Colonic mucosa (tissue), 4 donors: ENCODE data around the gene UBL3. TPM values are rescaled to one million over a fixed set of nuclear protein-coding genes. Genes with fewer than 3 reads are reported as not detected.

Experiments used
- DNase-seq: peaks from one replicate; pipeline ENCODE4 v3.0.0-alpha.2; 2020
- H3K27ac ChIP-seq: fragments of 200-600 bp; one replicate; pipeline ENCODE4 v1.8.0; 2021
- H3K27me3 ChIP-seq: fragments of 200-600 bp; one replicate; pipeline ENCODE4 v1.8.0; 2021
- H3K36me3 ChIP-seq: fragments of 200-600 bp; one replicate; pipeline ENCODE4 v1.8.0; 2021
- H3K4me1 ChIP-seq: fragments of 200-600 bp; one replicate; pipeline ENCODE4 v1.8.0; 2021; ENCODE audit warnings: mild to moderate bottlenecking
- H3K4me3 ChIP-seq: fragments of 200-600 bp; one replicate; pipeline ENCODE4 v1.8.0; 2021
- H3K9ac ChIP-seq, 2 donors: one replicate each; pipeline ENCODE4 v1.7.0; 2013; ENCODE audit warnings: control low read depth in 2 of 2, low read depth in 2 of 2, low read length in 2 of 2
- H3K9me3 ChIP-seq: fragments of 200-600 bp; one replicate; pipeline ENCODE4 v1.8.0; 2021
- CTCF ChIP-seq: fragments of 200-600 bp; IDR thresholded peaks from one replicate; pipeline ENCODE4 v1.8.0; 2022; ENCODE audit warnings: antibody characterized with exemption, mild to moderate bottlenecking
- intact Hi-C: fragments of 100-400 bp; cut with DNase I; formaldehyde crosslinking; loops from one replicate; pipeline ENCODE4 v1.14.1; 2022
- total RNA-seq, 2 donors: library from RNA; stranded (reverse); fragmentation: NEBNext Ultra II Directional in 1 of 2; extraction: Animal tissue kit (Norgen Biotek cat#: 25700) in 1 of 2; gene quantifications; one replicate each; pipeline ENCODE4 v1.2.1, GENCODE V29; 2021
- donor health status: healthy.
- donor health status: DM: no; HTN: no; CAD: no.
- donor health status: DM: no; HTN: no; CAD: no.

The UBL3 gene
- total RNA-seq, 2 donors from 2014 or later, result 30.0 to 50.3 TPM

- intact Hi-C loops, result no loop called here
- no peak overlapping the region for H3K4me3 ChIP-seq
- H3K27me3 ChIP-seq, result no peaks in the 10 kb centered on the region
- H3K9ac ChIP-seq, result no peak overlapping the region
- H3K9me3 ChIP-seq, result no peaks in the 10 kb centered on the region
- TF ChIP-seq CTCF, result no peak
- H3K4me1 ChIP-seq, result no peaks in the 10 kb centered on the region
- H3K36me3 ChIP-seq, result no peaks in the 10 kb centered on the region
- H3K27ac ChIP-seq, result no peak overlapping the region
- DNase-seq, result no peak
These were observed 20.4 kb downstream of the UBL3 start for GRCh38 chr13:29830000-29830399.

- intact Hi-C loops, result no loop called here
These were observed 31.3 kb downstream of the UBL3 start for GRCh38 chr13:29819143-29819542.

GRCh38 chr13:29817604-29818378 is 32.6 kb downstream of the UBL3 start:
- H3K27ac ChIP-seq, result no peak overlapping the region
- no peaks in the 10 kb centered on the region for H3K36me3 ChIP-seq
- H3K9ac ChIP-seq, result no peak overlapping the region
- DNase-seq, result no peak
- no peaks in the 10 kb centered on the region for H3K9me3 ChIP-seq
- TF ChIP-seq CTCF, result no peak
- intact Hi-C loops, result no loop called here
- H3K27me3 ChIP-seq, result no peaks in the 10 kb centered on the region
- no peak overlapping the region for H3K4me3 ChIP-seq
- H3K4me1 ChIP-seq, result no peaks in the 10 kb centered on the region

More at GRCh38 chr13:29819143-29819542, 31.3 kb downstream of the UBL3 start:
- no peaks in the 10 kb centered on the region for H3K4me1 ChIP-seq
- no peaks in the 10 kb centered on the region for H3K27me3 ChIP-seq
- H3K9ac ChIP-seq, result no peak overlapping the region
- no peak for TF ChIP-seq CTCF
- no peaks in the 10 kb centered on the region for H3K36me3 ChIP-seq
- no peak for DNase-seq
- no peaks in the 10 kb centered on the region for H3K9me3 ChIP-seq
- H3K27ac ChIP-seq, result no peak overlapping the region
- no peak overlapping the region for H3K4me3 ChIP-seq

- Histone ChIP-seq H3K36me3 (no peaks in the 10 kb centered on the region), H3K9ac (no peak overlapping the region), H3K4me1 (no peaks in the 10 kb centered on the region), H3K9me3 (no peaks in the 10 kb centered on the region), H3K27me3 (no peaks in the 10 kb centered on the region), H3K4me3 (no peak overlapping the region), H3K27ac (no peak overlapping the region)
- TF ChIP-seq CTCF, result no peak
- DNase-seq, result no peak
- intact Hi-C loops, result no loop called here
These were observed 33.7 kb downstream of the UBL3 start for GRCh38 chr13:29816715-29817114.

- Histone ChIP-seq H3K9me3 (no peaks in the 10 kb centered on the region), H3K4me3 (no peak overlapping the region), H3K4me1 (no peaks in the 10 kb centered on the region), H3K27ac (no peak overlapping the region), H3K36me3 (no peaks in the 10 kb centered on the region), H3K27me3 (no peaks in the 10 kb centered on the region), H3K9ac (no peak overlapping the region)
- no peak for TF ChIP-seq CTCF
- intact Hi-C loops, result no loop called here
- no peak for DNase-seq
These were observed 35.1 kb downstream of the UBL3 start for GRCh38 chr13:29815336-29815735.
